HG03342 (cell line): ENCODE measurements around the gene PDE4B.

Experiments
- ATAC-seq: cut with Tn5 transposase; IDR thresholded peaks from one replicate; pipeline ENCODE4 v1.9.1; 2021; ENCODE audit warnings: mild to moderate bottlenecking, moderate library complexity; ENCODE audit not compliant: unreplicated experiment

Gene PDE4B

DNA sequence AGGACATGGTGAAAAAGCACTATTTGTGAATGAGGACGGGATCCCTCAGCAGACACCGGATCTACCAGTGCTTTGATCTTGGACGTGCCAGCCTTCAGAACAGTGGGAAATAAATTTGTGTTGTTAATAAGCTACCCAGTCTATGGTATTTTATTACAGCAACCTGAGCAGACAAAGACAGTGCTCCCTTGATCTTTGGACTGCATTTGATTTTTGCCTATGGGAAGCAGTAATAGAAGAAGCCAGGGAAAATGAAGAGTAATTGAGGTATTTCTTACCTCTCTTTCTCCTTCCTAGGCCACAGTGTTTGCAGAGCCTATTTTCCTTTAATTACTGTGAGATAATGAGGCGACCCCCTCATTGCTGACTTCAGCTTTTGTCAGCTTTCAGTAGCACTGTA lies 87.9 kb downstream of the PDE4B start:
- ATAC-seq, result no peak

DNA sequence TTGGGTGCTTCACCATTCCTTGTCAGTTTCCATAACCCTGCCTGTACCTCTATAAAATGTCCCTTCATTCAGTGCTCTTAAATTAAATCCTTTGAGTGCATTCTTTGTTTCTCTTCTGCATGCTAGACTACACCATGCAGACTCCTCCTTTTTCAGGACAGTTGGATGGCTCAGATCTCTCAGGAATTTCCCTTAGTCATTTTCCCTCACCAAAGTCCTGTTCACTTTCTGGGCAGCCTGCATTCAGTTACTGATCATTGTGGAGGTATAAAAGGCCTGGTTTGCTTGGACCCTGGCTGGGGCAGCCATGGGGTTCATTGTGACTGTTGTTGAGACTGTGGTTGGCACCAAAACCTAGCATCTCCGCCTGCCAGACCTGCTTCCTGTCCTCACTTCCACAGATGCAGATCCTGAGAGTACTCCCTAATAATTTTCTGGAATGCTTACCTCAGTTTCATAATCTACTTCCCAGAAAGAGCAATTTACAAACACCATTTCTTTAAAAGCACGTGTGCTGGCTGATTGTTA lies 88.4 kb downstream of the PDE4B start:
- no peak for ATAC-seq

GRCh38 chr1:65882076-65882475 lies 89.4 kb downstream of the PDE4B start:
- ATAC-seq, result peak; percentile 74

GRCh38 chr1:65889441-65889840 lies 96.7 kb downstream of the PDE4B start:
- no peak for ATAC-seq

DNA sequence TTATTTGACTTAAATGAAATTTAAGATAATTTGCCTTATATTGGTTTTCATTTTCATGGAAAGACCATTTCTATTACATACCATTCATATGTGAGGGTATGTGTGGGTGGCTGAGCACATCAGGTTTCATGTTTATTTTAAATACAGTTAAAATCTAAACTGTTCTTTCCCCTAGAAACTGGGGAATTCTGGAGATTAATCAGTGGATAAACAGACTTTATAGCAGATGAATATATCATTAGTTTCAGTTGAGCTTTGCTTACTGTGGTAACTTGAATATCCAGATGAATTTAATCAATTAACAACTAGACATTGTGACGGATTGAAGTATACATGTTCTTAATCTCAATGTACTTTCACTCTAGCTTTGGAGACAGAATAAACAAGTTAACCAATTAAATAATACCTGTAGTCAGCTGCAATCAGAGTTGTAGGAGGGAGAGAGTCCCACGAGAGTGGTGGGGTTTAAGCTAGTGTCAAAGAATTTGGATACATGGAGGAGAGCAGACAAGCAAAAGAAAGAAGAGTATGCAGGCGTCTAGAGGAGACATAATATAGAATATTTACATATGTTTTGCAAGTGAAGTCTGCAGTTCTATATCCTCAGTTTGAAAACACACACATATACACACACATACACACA lies 97.6 kb downstream of the PDE4B start:
- ATAC-seq, result no peak

DNA sequence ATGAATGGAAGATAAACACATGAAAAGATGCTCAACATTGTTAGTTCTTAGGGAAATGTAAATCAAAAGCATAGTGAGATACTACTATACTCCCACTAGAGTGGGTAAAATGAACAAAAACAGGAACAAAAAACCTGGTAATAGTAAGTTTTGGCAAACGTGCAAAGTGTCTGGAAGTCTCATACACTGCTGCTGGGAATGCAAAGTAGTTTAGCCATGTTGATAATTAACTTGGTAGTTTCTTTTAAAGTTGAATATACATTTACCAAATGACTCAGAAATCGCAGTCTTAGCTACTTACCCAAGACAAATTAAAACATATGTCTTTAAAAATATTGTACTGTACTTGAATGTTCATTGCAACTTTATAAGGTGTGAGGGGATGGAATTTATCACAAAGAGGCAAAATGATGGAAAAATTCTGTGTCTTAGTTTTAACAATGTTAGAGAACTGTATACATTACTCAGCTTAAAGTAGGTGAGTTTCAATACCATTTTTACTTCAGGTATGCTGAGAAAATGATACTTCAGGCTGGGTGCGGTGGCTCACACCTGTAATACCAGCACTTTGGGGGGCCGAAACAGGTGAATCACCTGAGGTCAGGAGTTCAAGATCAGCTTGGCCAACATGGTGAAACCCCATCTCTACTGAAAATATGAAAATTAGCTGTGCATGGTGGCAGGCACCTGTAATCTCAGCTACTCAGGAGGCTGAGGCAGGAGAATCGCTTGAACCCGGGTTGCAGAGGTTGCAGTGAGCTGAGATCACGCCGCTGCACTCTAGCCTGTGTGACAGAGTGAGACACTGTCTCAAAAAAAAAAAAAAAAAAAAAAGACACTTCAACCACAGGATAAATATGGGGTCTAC lies 102.3 kb downstream of the PDE4B start:
- ATAC-seq, result peak; percentile 91

DNA sequence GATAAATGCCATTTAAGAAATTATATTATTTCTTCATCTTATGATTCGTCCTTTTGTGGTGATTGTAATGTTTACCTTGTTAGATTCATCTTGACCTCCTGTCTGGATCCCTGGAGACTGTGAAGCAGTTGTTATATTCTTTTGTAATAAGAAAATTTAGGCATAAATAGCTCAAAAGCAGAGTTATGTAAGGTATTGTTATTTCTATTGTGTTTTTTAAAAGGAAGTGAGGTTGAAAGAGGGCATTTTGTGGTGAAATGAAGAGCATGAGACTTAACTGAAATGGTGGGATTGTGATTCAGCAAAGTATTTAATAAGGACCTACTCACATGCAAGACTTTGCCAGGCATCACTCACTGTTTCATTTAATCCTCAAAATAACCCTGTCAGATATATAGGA lies 104.0 kb downstream of the PDE4B start:
- ATAC-seq, result no peak

- no peak for ATAC-seq
Observed at GRCh38 chr1:65897485-65897884, 104.8 kb downstream of the PDE4B start.

- no peak for ATAC-seq
Observed at GRCh38 chr1:65904681-65905083, 112.0 kb downstream of the PDE4B start.

DNA sequence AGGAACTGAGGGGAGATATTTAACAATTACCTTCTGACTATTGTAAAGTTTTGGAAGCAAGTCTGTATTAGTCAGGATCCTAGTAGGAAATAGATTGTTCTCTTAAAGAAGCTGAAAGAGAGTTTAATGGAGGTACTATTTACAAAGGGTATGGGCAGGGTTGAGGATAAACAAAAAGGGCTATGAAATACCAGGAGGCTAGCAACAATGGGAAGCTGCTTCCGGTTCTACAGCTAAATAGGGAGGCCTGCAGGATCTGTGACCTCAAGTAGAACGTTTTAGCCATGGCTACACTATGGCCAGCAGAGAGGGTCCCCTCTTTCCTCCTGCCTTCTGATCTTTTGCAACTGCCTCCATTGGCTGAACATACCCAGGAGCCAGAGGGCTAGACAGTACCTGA lies 117.7 kb downstream of the PDE4B start:
- no peak for ATAC-seq

DNA sequence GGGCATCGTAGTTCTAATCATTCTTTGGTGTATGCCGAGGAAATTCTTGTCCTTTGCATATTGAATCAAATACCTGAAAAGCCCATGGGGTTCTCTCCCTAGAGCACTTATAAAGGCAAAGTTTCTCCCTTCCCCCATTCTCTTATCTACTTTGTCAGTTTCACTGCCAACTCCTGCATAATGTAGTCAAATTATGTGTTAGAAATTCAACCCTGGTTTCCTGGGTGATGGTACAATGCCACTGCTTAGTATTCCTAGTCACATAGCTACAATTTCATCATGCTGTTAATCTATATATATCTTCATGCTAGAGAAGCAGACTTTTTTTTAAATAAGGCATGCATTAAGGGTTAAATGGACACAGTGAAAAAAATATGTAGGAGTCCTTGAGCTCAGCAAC lies 119.0 kb downstream of the PDE4B start:
- ATAC-seq, result no peak

DNA sequence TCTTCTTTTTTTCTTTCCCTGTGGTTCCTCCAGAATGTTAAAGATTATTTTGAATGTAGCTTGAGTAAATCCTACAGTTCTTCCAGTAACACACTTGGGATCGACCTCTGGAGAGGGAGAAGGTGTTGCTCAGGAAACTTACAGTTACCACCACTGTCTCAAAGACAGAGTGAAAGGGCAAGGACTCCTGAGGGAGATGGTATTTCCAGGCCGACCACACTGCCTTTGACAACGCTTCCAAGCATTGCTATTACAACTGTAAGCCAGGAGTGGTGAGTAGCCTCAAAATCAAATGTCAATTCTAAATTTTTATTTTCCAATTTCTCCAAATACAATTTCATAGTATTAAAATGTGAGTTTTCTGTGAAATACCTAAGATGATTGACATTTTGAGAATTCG lies 125.9 kb downstream of the PDE4B start:
- ATAC-seq, result no peak

DNA sequence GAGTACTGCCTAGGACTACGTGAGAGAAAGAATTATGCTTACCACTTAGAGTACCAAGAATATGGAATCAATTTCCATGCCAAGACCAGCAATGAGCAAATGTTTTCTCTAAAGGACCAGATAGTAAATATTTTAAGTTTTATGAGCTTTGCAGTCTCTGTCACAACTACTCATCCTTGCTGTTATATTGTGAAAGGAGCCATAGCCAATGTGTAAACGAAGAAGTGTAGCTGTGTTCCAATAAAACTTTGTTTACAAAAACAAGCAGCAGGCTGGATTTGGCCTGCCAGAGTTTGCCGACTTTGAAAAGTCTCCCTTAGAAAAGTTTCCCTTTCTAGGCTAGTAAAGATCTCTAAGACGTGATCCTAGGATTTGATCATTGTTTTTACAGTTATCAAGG lies 128.8 kb downstream of the PDE4B start:
- no peak for ATAC-seq

DNA sequence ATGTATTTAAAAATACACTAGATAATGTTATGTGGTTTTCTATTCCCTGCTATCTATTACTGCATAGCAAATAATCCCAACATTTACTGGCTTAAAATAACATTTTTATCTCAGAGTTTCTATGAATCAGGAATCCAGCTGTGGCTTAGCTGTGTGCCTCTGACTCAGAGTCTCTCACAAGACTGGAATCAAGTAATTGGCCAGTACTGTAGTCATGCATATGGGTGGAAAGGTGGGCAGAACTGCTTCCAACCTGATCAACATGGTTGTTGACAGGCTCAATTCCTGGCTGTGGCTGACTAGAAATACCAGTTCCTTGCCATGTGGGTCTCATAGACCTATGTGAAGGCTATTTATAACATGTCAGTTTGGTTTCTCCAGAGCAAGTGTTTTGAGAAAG lies 131.8 kb downstream of the PDE4B start:
- no peak for ATAC-seq

DNA sequence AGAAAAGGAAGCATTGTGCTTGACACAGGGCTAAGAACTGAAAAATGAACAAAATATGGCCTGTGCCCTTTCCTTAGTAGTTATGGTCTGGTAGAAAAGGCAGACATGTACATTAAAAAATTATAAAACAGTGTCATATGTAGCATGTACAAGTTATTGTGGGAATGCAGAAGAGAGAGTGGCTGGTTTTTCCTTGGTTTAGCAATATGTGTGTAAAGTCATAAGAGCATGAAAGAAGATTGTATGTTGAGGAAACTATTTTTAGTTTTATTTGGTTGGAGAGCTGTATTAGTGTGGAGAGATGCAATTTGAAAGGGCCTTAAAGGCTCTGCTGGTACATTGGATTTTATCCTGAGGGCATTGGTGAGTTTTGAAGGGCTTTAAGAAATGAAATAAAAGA lies 145.8 kb downstream of the PDE4B start:
- no peak for ATAC-seq

DNA sequence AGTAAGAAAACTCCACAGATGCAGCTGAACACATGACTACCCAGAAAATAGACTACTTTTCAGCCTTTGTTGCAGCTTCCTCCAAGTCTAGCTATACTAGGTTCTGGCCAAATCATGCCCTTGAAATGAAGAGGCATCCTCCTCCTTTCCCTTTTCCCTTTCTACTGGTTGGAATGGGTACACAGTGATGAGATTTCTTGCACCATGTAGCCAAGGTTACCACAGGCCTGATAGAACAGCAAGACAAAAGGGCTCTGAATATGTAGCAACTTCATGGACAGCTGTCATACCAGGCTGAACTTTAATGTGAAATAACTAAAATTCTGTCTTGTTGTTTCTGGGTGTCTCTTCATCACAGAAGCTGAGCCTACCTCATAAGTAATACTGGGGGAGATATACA lies 146.5 kb downstream of the PDE4B start:
- no peak for ATAC-seq

- ATAC-seq, result no peak
Observed at GRCh38 chr1:65939636-65940035, 146.9 kb downstream of the PDE4B start.

GRCh38 chr1:65940126-65940525 lies 147.4 kb downstream of the PDE4B start:
- ATAC-seq, result no peak

DNA sequence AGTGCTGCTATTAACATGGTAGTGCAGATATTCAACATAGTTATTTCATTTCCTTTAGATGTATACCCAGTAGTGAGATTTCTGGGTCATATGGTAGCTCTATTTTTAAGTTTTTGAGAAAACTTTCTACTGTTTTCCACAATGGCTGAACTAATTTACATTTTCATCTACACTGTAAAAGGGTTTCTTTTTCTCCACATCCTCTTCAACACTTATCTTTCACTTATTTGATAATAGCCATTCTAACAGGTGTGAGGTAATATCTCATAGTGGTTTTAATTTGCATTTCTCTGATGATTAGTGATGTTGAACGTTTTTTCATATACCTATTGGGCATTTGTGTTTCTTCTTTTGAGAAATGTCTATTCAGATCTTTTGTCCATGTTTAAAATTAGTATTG lies 149.8 kb downstream of the PDE4B start:
- no peak for ATAC-seq

- ATAC-seq, result no peak
Observed at GRCh38 chr1:65946376-65946775, 153.7 kb downstream of the PDE4B start.

GRCh38 chr1:65946960-65947359 lies 154.3 kb downstream of the PDE4B start:
- no peak for ATAC-seq

DNA sequence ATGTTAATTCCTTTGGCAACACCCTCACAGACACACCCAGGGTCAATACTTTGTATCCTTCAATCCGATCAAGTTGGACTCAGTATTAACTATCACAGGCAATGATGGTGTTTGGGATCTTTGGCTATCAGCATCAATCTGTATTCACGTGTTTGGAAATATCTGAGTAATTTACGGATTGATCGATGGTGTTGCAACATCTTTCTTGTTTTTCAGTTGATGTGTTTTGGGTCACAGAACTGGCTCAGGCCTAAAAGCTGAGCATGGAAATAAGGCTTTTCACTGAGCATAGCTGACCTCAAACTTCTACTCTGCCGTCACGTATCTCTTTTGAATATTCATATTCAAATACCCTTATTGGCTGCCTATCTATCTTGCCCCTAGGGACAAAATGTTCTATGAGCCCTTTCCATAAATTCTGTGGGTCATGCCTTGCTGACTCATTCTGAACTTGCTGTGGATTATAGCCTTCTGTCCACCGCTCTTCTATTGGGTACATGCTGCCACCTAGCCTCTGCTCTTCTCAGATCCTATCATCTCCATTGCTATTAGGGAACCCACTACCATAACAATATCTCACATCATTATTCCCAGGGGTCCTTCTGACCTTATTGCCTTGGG lies 156.0 kb downstream of the PDE4B start:
- no peak for ATAC-seq
